Common myeloid progenitor, CD34-positive (primary cell): ENCODE data around the gene ICAM5.
A peak's percentile ranks its signal among the peaks of the same experiment; 100 is the strongest.
"Not testable (repeated sequence)": the region's sequence is repeated elsewhere in the genome, so short reads cannot be mapped to it uniquely, and the experiment has no call there.

Experiments used
- CTCF ChIA-PET: fragments of 350-600 bp; sonication (Branson Sonifier 250); formaldehyde crosslinking; loops from one replicate; lab custom pipeline; 2021; ENCODE audit warnings: antibody characterized with exemption; lab: Charles Lee
- POLR2A ChIA-PET: fragments of 350-600 bp; sonication (Branson Sonifier 250); formaldehyde crosslinking; loops from one replicate; lab custom pipeline; 2021; ENCODE audit warnings: antibody characterized with exemption; lab: Charles Lee
- DNase-seq, 3 donors: peaks; one replicate each; pipeline versions ENCODE4 v3.0.0 to v3.0.0-alpha.2; 2013
- H3K27ac ChIP-seq, 2 experiments: 1 replicate in 1 of 2; 2 replicates in 1 of 2; pipeline ENCODE4 v1.7.0; 2013; ENCODE audit warnings: inconsistent platforms in 2 of 2, low read length in 2 of 2, mild to moderate bottlenecking in 2 of 2, low read depth in 1 of 2, moderate library complexity in 1 of 2; ENCODE audit not compliant: severe bottlenecking in 2 of 2, insufficient read depth in 1 of 2, poor library complexity in 1 of 2
- H3K27me3 ChIP-seq, 5 experiments: replicated peaks in 2 of 5; 1 replicate in 3 of 5; 2 replicates in 2 of 5; pipeline versions ENCODE4 v1.6.1 to v1.7.0; 2013; ENCODE audit warnings: low read length in 4 of 5, mild to moderate bottlenecking in 2 of 5, moderate library complexity in 2 of 5, inconsistent platforms in 1 of 5; ENCODE audit not compliant: insufficient read depth in 5 of 5, control insufficient read depth in 4 of 5
- H3K36me3 ChIP-seq, 4 experiments: 1 replicate in 2 of 4; 2 replicates in 2 of 4; pipeline versions ENCODE4 v1.6.1 to v1.7.0; 2013; ENCODE audit warnings: low read length in 3 of 4, control low read depth in 1 of 4, mild to moderate bottlenecking in 1 of 4; ENCODE audit not compliant: control insufficient read depth in 4 of 4, insufficient read depth in 4 of 4
- H3K4me1 ChIP-seq, 4 experiments: 1 replicate in 3 of 4; 2 replicates in 1 of 4; pipeline versions ENCODE4 v1.6.1 to v1.7.1; 2013; ENCODE audit warnings: low read length in 3 of 4, mild to moderate bottlenecking in 3 of 4, control low read depth in 1 of 4, inconsistent platforms in 1 of 4, moderate library complexity in 1 of 4; ENCODE audit not compliant: control insufficient read depth in 4 of 4, insufficient read depth in 4 of 4; ENCODE audit errors: control extremely low read depth in 1 of 4
- H3K4me3 ChIP-seq, 7 experiments: 1 replicate in 4 of 7; 2 replicates in 3 of 7; pipeline versions ENCODE4 v1.5.1 to v1.7.0; 2013; ENCODE audit warnings: mild to moderate bottlenecking in 7 of 7, low read length in 6 of 7, moderate library complexity in 6 of 7, inconsistent platforms in 2 of 7, low read depth in 2 of 7, control low read depth in 1 of 7; ENCODE audit not compliant: insufficient read depth in 4 of 7, control insufficient read depth in 1 of 7; ENCODE audit errors: extremely low read depth in 1 of 7
- H3K9me3 ChIP-seq, 5 experiments: 1 replicate in 4 of 5; 2 replicates in 1 of 5; pipeline versions ENCODE4 v1.6.1 to v1.7.1; 2013; ENCODE audit warnings: low read length in 4 of 5, mild to moderate bottlenecking in 2 of 5, inconsistent platforms in 1 of 5, low read depth in 1 of 5, moderate library complexity in 1 of 5; ENCODE audit not compliant: control insufficient read depth in 4 of 5, insufficient read depth in 2 of 5; ENCODE audit errors: control extremely low read depth in 1 of 5
- WGBS: methylation state at CpG from one replicate; pipeline ENCODE4 v1.1.5; 2013; ENCODE audit not compliant: insufficient coverage; 5-methylcytosine and 5-hydroxymethylcytosine counted together

ICAM5 gene

DNA sequence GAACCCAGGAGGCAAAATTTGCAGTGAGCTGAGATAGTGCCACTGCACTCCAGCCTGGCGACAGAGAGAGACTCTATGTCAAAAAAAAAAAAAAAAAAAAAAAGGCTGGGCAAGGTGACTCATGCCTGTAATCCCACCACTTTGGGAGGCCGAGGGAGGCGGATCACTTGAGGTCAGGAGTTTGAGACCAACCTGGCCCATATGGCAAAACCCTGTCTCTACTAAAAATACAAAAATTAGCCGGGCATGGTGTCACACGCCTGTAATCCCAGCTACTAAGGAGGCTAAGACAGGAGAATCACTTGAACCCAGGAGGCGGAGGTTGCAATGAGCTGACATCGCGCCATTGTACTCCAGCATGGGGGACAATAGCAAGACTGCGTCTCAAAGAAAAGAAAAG lies 47.0 kb downstream of the ICAM5 start:
- H3K4me1 ChIP-seq: peaks cover 7 to 48% (median 43%) of the 10 kb centered on the region in 4 experiments
- H3K9me3 ChIP-seq, DNase-seq, H3K27ac ChIP-seq, POLR2A ChIA-PET, H3K27me3 ChIP-seq, H3K4me3 ChIP-seq: not testable (repeated sequence)
- CTCF ChIA-PET: interaction anchor here (0.9 to 1.1 kb wide), 3 partner anchors 8 to 29 kb away, joined by 3 read pairs; no protein-coding TSS in a partner anchor
- WGBS: 100% methylated on average over 7 of the region's 9 CpGs
- H3K36me3 ChIP-seq: peaks cover 0 to 29% (median 17%) of the 10 kb centered on the region in 4 experiments

GRCh38 chr19:10338940-10339339 lies 49.2 kb downstream of the ICAM5 start:
- Histone ChIP-seq H3K4me1 (peaks cover 7 to 34% (median 28%) of the 10 kb centered on the region in 4 experiments), H3K27ac (peak overlapping the region; percentile 55 to 73), H3K4me3 (peak overlapping the region; percentile 51 to 89 (median 81)), H3K36me3 (peaks cover 0 to 25% (median 14%) of the 10 kb centered on the region in 4 experiments), H3K27me3 (no peaks in the 10 kb centered on the region), H3K9me3 (no peaks in the 10 kb centered on the region)
- POLR2A ChIA-PET: no interaction called here
- CTCF ChIA-PET: interaction anchor here (0.8 to 1.4 kb wide), 2 partner anchors 32 to 51 kb away, joined by 3 read pairs; no protein-coding TSS in a partner anchor
- 30% methylated on average over 4 of the region's 6 CpGs for WGBS
- DNase-seq: no peak

DNA sequence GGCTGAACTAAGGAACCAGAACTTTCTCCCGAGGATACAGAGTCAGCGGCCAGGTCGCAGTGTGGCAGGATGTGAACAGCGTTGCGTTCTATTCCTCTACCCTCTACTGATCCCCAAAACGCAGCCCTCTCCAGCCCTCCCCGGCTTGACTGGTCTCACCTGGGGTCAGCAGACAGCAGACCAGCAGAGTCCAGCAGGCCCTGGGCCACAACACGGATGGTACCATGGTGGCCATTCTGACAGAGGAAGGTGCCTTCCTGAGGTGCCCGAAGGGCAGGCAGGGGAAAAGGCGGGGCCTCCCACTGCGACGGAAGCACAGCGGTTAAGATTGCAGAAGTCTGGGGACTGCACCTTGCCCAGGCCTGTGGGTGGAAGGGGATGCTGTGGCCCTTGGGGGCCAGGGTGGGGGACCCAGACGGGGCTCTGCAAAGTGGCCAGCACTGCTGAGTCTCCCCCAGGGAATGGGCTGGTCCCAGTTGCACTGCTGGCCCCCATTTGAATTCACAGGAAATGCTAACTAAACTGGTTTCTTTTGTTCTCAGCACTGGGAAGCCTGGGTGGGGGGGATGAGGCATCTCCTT lies 49.7 kb downstream of the ICAM5 start, which contains the start of gene ICAM3:
ICAM3 (minus strand) TSS at position 245 of the 581 bp plus-strand sequence; CDS start at position 235, 10 bp downstream.
- Histone ChIP-seq H3K9me3 (no peaks in the 10 kb centered on the region), H3K27me3 (no peaks in the 10 kb centered on the region), H3K27ac (peak within 1 kb of the TSS; percentile 55 to 73), H3K36me3 (peaks cover 0 to 19% (median 10%) of the 10 kb centered on the region in 4 experiments), H3K4me3 (peak within 1 kb of the TSS; percentile 51 to 89 (median 81)), H3K4me1 (peaks cover 7 to 28% (median 24%) of the 10 kb centered on the region in 4 experiments)
- ChIA-PET CTCF (interaction anchor here (0.6 kb wide), 1 partner anchor 34 kb away, joined by 3 read pairs; no protein-coding TSS in a partner anchor), POLR2A (no interaction called here)
- DNase-seq: peak; percentile 49 to 90 (median 86)
- WGBS: 0% methylated on average over 13 of the region's 14 CpGs

DNA sequence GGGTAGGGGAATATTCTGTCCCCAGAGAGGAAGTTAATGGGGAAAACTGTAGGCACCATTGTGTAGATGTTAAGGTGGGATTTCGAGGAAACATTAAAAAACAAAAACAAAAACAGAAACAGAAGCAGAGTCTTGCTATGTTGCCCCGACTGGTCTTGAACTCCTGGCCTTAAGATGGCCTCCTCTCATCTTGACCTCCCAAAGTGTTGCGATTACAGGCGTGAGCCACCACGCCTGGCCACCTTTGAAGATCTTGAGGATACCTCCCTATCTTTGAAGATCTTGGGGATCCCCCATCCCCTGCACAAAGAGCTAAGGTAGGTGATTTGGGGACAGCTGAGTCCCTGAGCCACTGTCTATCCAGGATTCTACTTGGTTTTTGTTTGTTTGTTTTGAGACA lies 50.2 kb downstream of the ICAM5 start:
- Histone ChIP-seq H3K4me3 (peak overlapping the region in 4 of 7 experiments; percentile 72 to 89 (median 84)), H3K27ac (no peak overlapping the region), H3K9me3 (no peaks in the 10 kb centered on the region), H3K27me3 (no peaks in the 10 kb centered on the region), H3K4me1 (peaks cover 7 to 24% (median 22%) of the 10 kb centered on the region in 4 experiments), H3K36me3 (peaks cover 0 to 14% (median 8%) of the 10 kb centered on the region in 4 experiments)
- DNase-seq: no peak
- ChIA-PET CTCF (interaction anchor here (0.6 to 1.4 kb wide), 3 partner anchors 32 to 49 kb away, joined by 3 to 9 read pairs (median 3); no protein-coding TSS in a partner anchor), POLR2A (no interaction called here)
- 95% methylated on average over 3 of the region's 5 CpGs for WGBS

GRCh38 chr19:10343495-10343894 lies 53.7 kb downstream of the ICAM5 start:
- no peaks in the 10 kb centered on the region for H3K9me3 ChIP-seq
- H3K4me1 ChIP-seq: peaks cover 7 to 21% (median 17%) of the 10 kb centered on the region in 4 experiments
- DNase-seq: no peak
- no peak overlapping the region for H3K4me3 ChIP-seq
- WGBS: 100% methylated on average over 1 of the region's 2 CpGs
- ChIA-PET POLR2A (interaction anchor here (0.6 kb wide), 1 partner anchor 55 kb away, joined by 3 read pairs; no protein-coding TSS in a partner anchor), CTCF (interaction anchor here (0.7 to 1.6 kb wide), 4 partner anchors 9 to 84 kb away, joined by 3 to 5 read pairs (median 4); no protein-coding TSS in a partner anchor)
- H3K36me3 ChIP-seq: no peaks in the 10 kb centered on the region
- no peak overlapping the region for H3K27ac ChIP-seq
- no peaks in the 10 kb centered on the region for H3K27me3 ChIP-seq

DNA sequence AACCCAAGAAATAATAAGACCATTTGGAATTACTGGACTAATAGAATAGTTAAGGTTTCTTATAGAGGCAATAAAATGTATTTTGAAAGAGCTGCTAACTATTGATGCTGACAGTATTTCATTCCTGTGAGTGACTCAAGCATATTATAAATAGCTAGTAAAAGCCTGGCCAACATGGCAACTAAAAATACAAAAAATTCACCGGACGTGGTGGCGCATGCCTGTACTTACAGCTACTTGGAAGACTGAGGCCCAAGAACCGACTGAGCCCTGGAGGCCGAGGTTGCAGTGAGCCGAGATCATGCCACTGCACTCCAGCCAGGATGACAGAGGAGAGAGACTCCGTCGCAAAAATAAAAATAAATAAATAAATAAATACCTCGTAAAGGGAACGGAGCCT lies 55.0 kb downstream of the ICAM5 start:
- CTCF ChIA-PET: interaction anchor here (1.0 to 1.6 kb wide), 5 partner anchors 9 to 86 kb away, joined by 3 to 5 read pairs (median 3); no protein-coding TSS in a partner anchor
- H3K27me3 ChIP-seq: no peaks in the 10 kb centered on the region
- POLR2A ChIA-PET: no interaction called here
- no peaks in the 10 kb centered on the region for H3K9me3 ChIP-seq
- peaks cover 0 to 2% (median 1%) of the 10 kb centered on the region in 4 experiments for H3K36me3 ChIP-seq
- H3K4me3 ChIP-seq: no peak overlapping the region
- 100% methylated on average over 3 of the region's 10 CpGs for WGBS
- DNase-seq: no peak
- no peak overlapping the region for H3K27ac ChIP-seq
- peaks cover 3 to 8% (median 5%) of the 10 kb centered on the region in 4 experiments for H3K4me1 ChIP-seq
